Suprapubic skin (tissue), 4 donors: ENCODE measurements around the gene GPC5. TPM values are rescaled to one million over a fixed set of nuclear protein-coding genes. Genes with fewer than 3 reads are reported as not detected.

ENCODE experiments used
- DNase-seq, 2 donors: peaks; one replicate each; pipeline ENCODE4 v3.0.0-alpha.2; 2019; ENCODE audit warnings: low spot score in 2 of 2
- H3K27ac ChIP-seq: fragments of 200-600 bp; sonication (generic); one replicate; pipeline ENCODE4 v1.5.1; 2019
- H3K27me3 ChIP-seq: fragments of 200-600 bp; sonication (generic); one replicate; pipeline ENCODE4 v1.5.1; 2019
- H3K36me3 ChIP-seq: fragments of 200-600 bp; sonication (generic); one replicate; pipeline ENCODE4 v1.5.1; 2019
- H3K4me1 ChIP-seq: fragments of 200-600 bp; sonication (generic); one replicate; pipeline ENCODE4 v1.5.1; 2019
- H3K4me3 ChIP-seq: fragments of 200-600 bp; sonication (generic); one replicate; pipeline ENCODE4 v1.5.1; 2019; ENCODE audit warnings: mild to moderate bottlenecking
- H3K9me3 ChIP-seq: fragments of 200-600 bp; sonication (generic); one replicate; pipeline ENCODE4 v1.5.1; 2019
- CTCF ChIP-seq, 2 donors: fragments of 200-600 bp in 1 of 2; fragments of 450-650 bp in 1 of 2; sonication (generic) in 1 of 2; IDR thresholded peaks; one replicate each; pipeline ENCODE4 v1.5.1; 2016 to 2019; ENCODE audit warnings: antibody characterized with exemption in 2 of 2, mild to moderate bottlenecking in 1 of 2, moderate library complexity in 1 of 2
- EP300 ChIP-seq: sonication (generic); formaldehyde crosslinking; IDR thresholded peaks from one replicate; pipeline ENCODE4 v1.6.1; 2017; ENCODE audit warnings: antibody characterized with exemption
- POLR2A ChIP-seq, 2 donors: fragments of 450-650 bp; IDR thresholded peaks; one replicate each; pipeline ENCODE4 v1.6.1; 2017; ENCODE audit warnings: antibody characterized with exemption in 2 of 2, mild to moderate bottlenecking in 2 of 2, moderate library complexity in 2 of 2
- POLR2AphosphoS5 ChIP-seq, 3 donors: sonication (generic); formaldehyde crosslinking; IDR thresholded peaks; one replicate each; pipeline ENCODE4 v1.6.1; 2017; ENCODE audit warnings: antibody characterized with exemption in 3 of 3
- WGBS: methylation state at CpG from one replicate; pipeline ENCODE4 v1.1.5; 2018; 5-methylcytosine and 5-hydroxymethylcytosine counted together
- total RNA-seq, 4 donors: library from RNA; depleted of rRNA; stranded (reverse); fragments of >200 nt; gene quantifications; one replicate each; pipeline ENCODE4 v1.1.0, GENCODE V29; 2016

Gene GPC5
- total RNA-seq, 4 donors from 2014 or later = 0.55 TPM; not detected in 3

GRCh38 chr13:92365904-92366303 lies 967.5 kb downstream of the GPC5 start:
- TF ChIP-seq EP300 = no peak
- no peak for DNase-seq
- H3K9me3 ChIP-seq = no peaks in the 10 kb centered on the region

GRCh38 chr13:92377396-92377795 lies 979.0 kb downstream of the GPC5 start:
- TF ChIP-seq CTCF (IDR thresholded peaks at IDR 0.05) = no peak
- TF ChIP-seq POLR2A (IDR thresholded peaks at IDR 0.05) = no peak
- TF ChIP-seq POLR2AphosphoS5 (IDR thresholded peaks at IDR 0.05) = no peak
- TF ChIP-seq EP300 = no peak
- no peak overlapping the region for H3K27ac ChIP-seq
- WGBS = 87% methylated on average over 1 of the region's 1 CpG
- no peak for DNase-seq
- H3K9me3 ChIP-seq = no peaks in the 10 kb centered on the region
- no peaks in the 10 kb centered on the region for H3K27me3 ChIP-seq
- no peak overlapping the region for H3K4me3 ChIP-seq
- H3K4me1 ChIP-seq = no peaks in the 10 kb centered on the region
- no peaks in the 10 kb centered on the region for H3K36me3 ChIP-seq

More at GRCh38 chr13:92365904-92366303, 967.5 kb downstream of the GPC5 start:
- Histone ChIP-seq H3K4me3 (no peak overlapping the region), H3K27ac (no peak overlapping the region), H3K27me3 (no peaks in the 10 kb centered on the region), H3K4me1 (no peaks in the 10 kb centered on the region), H3K36me3 (no peaks in the 10 kb centered on the region)

GRCh38 chr13:92379371-92379770 lies 981.0 kb downstream of the GPC5 start:
- H3K27ac ChIP-seq = no peak overlapping the region
- no peaks in the 10 kb centered on the region for H3K4me1 ChIP-seq
- WGBS = 61% methylated on average over 3 of the region's 3 CpGs
- no peak for DNase-seq
- no peaks in the 10 kb centered on the region for H3K27me3 ChIP-seq
- no peaks in the 10 kb centered on the region for H3K36me3 ChIP-seq
- no peak overlapping the region for H3K4me3 ChIP-seq
- no peak for TF ChIP-seq CTCF (IDR thresholded peaks at IDR 0.05)
- no peak for TF ChIP-seq POLR2AphosphoS5 (IDR thresholded peaks at IDR 0.05)
- no peak for TF ChIP-seq POLR2A (IDR thresholded peaks at IDR 0.05)
- TF ChIP-seq EP300 = no peak
- no peaks in the 10 kb centered on the region for H3K9me3 ChIP-seq

- Histone ChIP-seq H3K27ac (no peak overlapping the region), H3K27me3 (no peaks in the 10 kb centered on the region), H3K4me1 (no peaks in the 10 kb centered on the region), H3K36me3 (no peaks in the 10 kb centered on the region), H3K9me3 (no peaks in the 10 kb centered on the region), H3K4me3 (no peak overlapping the region)
- WGBS = 83% methylated on average over 5 of the region's 5 CpGs
- TF ChIP-seq CTCF (IDR thresholded peaks at IDR 0.05) (no peak), POLR2AphosphoS5 (IDR thresholded peaks at IDR 0.05) (no peak), EP300 (no peak), POLR2A (IDR thresholded peaks at IDR 0.05) (no peak)
- DNase-seq = no peak
Measured at GRCh38 chr13:92384410-92384809, 986.0 kb downstream of the GPC5 start.

GRCh38 chr13:92387245-92387644 lies 988.8 kb downstream of the GPC5 start:
- TF ChIP-seq POLR2AphosphoS5 (IDR thresholded peaks at IDR 0.05) (no peak), EP300 (no peak), CTCF (IDR thresholded peaks at IDR 0.05) (no peak), POLR2A (IDR thresholded peaks at IDR 0.05) (no peak)
- H3K4me3 ChIP-seq = no peak overlapping the region
- H3K27me3 ChIP-seq = no peaks in the 10 kb centered on the region
- H3K9me3 ChIP-seq = no peaks in the 10 kb centered on the region
- no peaks in the 10 kb centered on the region for H3K36me3 ChIP-seq
- 83% methylated on average over 8 of the region's 8 CpGs for WGBS
- H3K4me1 ChIP-seq = no peaks in the 10 kb centered on the region
- no peak for DNase-seq
- no peak overlapping the region for H3K27ac ChIP-seq

- H3K27me3 ChIP-seq = no peaks in the 10 kb centered on the region
- no peak overlapping the region for H3K27ac ChIP-seq
- no peak for DNase-seq
- TF ChIP-seq POLR2AphosphoS5 (IDR thresholded peaks at IDR 0.05) (no peak), EP300 (no peak), CTCF (IDR thresholded peaks at IDR 0.05) (no peak), POLR2A (IDR thresholded peaks at IDR 0.05) (no peak)
- no peaks in the 10 kb centered on the region for H3K4me1 ChIP-seq
- no peaks in the 10 kb centered on the region for H3K36me3 ChIP-seq
- H3K9me3 ChIP-seq = no peaks in the 10 kb centered on the region
- no peak overlapping the region for H3K4me3 ChIP-seq
- WGBS = 63% methylated on average over 4 of the region's 4 CpGs
Measured at GRCh38 chr13:92390217-92390616, 991.8 kb downstream of the GPC5 start.
